WTC11 (cell line): ENCODE measurements around the gene GLB1L2. TPM values are rescaled to one million over a fixed set of nuclear protein-coding genes. Genes with fewer than 3 reads are reported as not detected.

ENCODE experiments used
- ATF1 ChIP-seq: sonication (generic); formaldehyde crosslinking; IDR thresholded peaks from 2 replicates; pipeline ENCODE4 v1.8.1; 2023; ENCODE audit warnings: mild to moderate bottlenecking, moderate library complexity, missing genetic modification reagents
- CREB1 ChIP-seq: sonication (generic); formaldehyde crosslinking; IDR thresholded peaks from 2 replicates; pipeline ENCODE4 v1.8.0; 2023; ENCODE audit warnings: mild to moderate bottlenecking, missing genetic modification reagents
- FOXJ3 ChIP-seq: sonication (generic); formaldehyde crosslinking; IDR thresholded peaks from 2 replicates; pipeline ENCODE4 v1.9.0; 2021; ENCODE audit warnings: missing genetic modification reagents, mild to moderate bottlenecking, borderline replicate concordance
- FOXK1 ChIP-seq: sonication (generic); formaldehyde crosslinking; IDR thresholded peaks from 2 replicates; pipeline ENCODE4 v1.8.0; 2022; ENCODE audit warnings: mild to moderate bottlenecking, moderate library complexity, missing genetic modification reagents
- JAZF1 ChIP-seq: fragments of 250-450 bp; sonication (Bioruptor Pico); IDR thresholded peaks from 2 replicates; pipeline ENCODE4 v1.9.0; 2021; ENCODE audit warnings: moderate library complexity, mild to moderate bottlenecking, inconsistent platforms
- KAT7 ChIP-seq: sonication (generic); formaldehyde crosslinking; IDR thresholded peaks from 2 replicates; pipeline ENCODE4 v1.8.1; 2023; ENCODE audit warnings: missing genetic modification reagents, mild to moderate bottlenecking, borderline replicate concordance
- MXD4 ChIP-seq: fragments of 250-450 bp; sonication (Bioruptor Pico); IDR thresholded peaks from 2 replicates; pipeline ENCODE4 v1.8.0; 2021; ENCODE audit warnings: mild to moderate bottlenecking, moderate library complexity, borderline replicate concordance
- NR1H2 ChIP-seq: sonication (generic); formaldehyde crosslinking; IDR thresholded peaks from 2 replicates; pipeline ENCODE4 v1.9.0; 2021; ENCODE audit warnings: mild to moderate bottlenecking, moderate library complexity, missing genetic modification reagents
- SP1 ChIP-seq: sonication (generic); formaldehyde crosslinking; conservative IDR thresholded peaks from 2 replicates; pipeline ENCODE4 v1.8.1; 2022; ENCODE audit warnings: missing genetic modification reagents
- TEAD4 ChIP-seq: sonication (generic); formaldehyde crosslinking; IDR thresholded peaks from 2 replicates; pipeline ENCODE4 v1.8.0; 2022; ENCODE audit warnings: mild to moderate bottlenecking, missing genetic modification reagents
- ZNF138 ChIP-seq: sonication (generic); formaldehyde crosslinking; conservative IDR thresholded peaks from 2 replicates; pipeline ENCODE4 v1.8.1; 2022; ENCODE audit warnings: mild to moderate bottlenecking, moderate library complexity, missing genetic modification reagents
- ZNF317 ChIP-seq: sonication (generic); formaldehyde crosslinking; IDR thresholded peaks from 2 replicates; pipeline ENCODE4 v1.8.1; 2023; ENCODE audit warnings: low read depth, mild to moderate bottlenecking, moderate library complexity, missing genetic modification reagents, borderline replicate concordance
- total RNA-seq: library from RNA; stranded (reverse); gene quantifications from 3 replicates; pipeline ENCODE4 v1.2.3, GENCODE V29; 2021
- TF ChIP-seq, protein P1 (sequence below): fragments of 250-450 bp; sonication (Bioruptor Pico); IDR thresholded peaks from 2 replicates; pipeline ENCODE4 v1.9.0; 2021; ENCODE audit warnings: moderate library complexity, mild to moderate bottlenecking, inconsistent platforms, borderline replicate concordance
- TF ChIP-seq, protein P2 (sequence below): sonication (generic); formaldehyde crosslinking; IDR thresholded peaks from 2 replicates; pipeline ENCODE4 v1.8.1; 2022; ENCODE audit warnings: missing genetic modification reagents, borderline replicate concordance
- TF ChIP-seq, protein P3 (sequence below): sonication (generic); formaldehyde crosslinking; IDR thresholded peaks from 2 replicates; pipeline ENCODE4 v1.8.0; 2022; ENCODE audit warnings: mild to moderate bottlenecking, missing genetic modification reagents
- TF ChIP-seq, protein P4 (sequence below): sonication (generic); formaldehyde crosslinking; IDR thresholded peaks from 2 replicates; pipeline ENCODE4 v1.8.0; 2022; ENCODE audit warnings: missing genetic modification reagents
- TF ChIP-seq, protein P5 (sequence below): sonication (generic); formaldehyde crosslinking; IDR thresholded peaks from 2 replicates; pipeline ENCODE4 v1.8.1; 2023; ENCODE audit warnings: mild to moderate bottlenecking, missing genetic modification reagents
- TF ChIP-seq, protein P6 (sequence below): sonication (generic); formaldehyde crosslinking; IDR thresholded peaks from 2 replicates; pipeline ENCODE4 v1.8.0; 2022; ENCODE audit warnings: mild to moderate bottlenecking, missing genetic modification reagents
- TF ChIP-seq, protein P7 (sequence below): sonication (generic); formaldehyde crosslinking; IDR thresholded peaks from 2 replicates; pipeline ENCODE4 v1.8.1; 2022; ENCODE audit warnings: low read depth, mild to moderate bottlenecking, moderate library complexity, missing genetic modification reagents, borderline replicate concordance
- TF ChIP-seq, protein P8 (sequence below): sonication (generic); formaldehyde crosslinking; IDR thresholded peaks from 2 replicates; pipeline ENCODE4 v1.8.1; 2023; ENCODE audit warnings: mild to moderate bottlenecking, moderate library complexity, missing genetic modification reagents
- TF ChIP-seq, protein P9 (sequence below): sonication (generic); formaldehyde crosslinking; IDR thresholded peaks from 2 replicates; pipeline ENCODE4 v1.8.0; 2022; ENCODE audit warnings: mild to moderate bottlenecking, missing genetic modification reagents
- TF ChIP-seq, protein P10 (sequence below): fragments of 250-450 bp; sonication (Bioruptor Pico); IDR thresholded peaks from 2 replicates; pipeline ENCODE4 v1.9.0; 2021; ENCODE audit warnings: mild to moderate bottlenecking

The GLB1L2 gene
- total RNA-seq, 1 experiment from 2014 or later = 6.0 TPM

DNA sequence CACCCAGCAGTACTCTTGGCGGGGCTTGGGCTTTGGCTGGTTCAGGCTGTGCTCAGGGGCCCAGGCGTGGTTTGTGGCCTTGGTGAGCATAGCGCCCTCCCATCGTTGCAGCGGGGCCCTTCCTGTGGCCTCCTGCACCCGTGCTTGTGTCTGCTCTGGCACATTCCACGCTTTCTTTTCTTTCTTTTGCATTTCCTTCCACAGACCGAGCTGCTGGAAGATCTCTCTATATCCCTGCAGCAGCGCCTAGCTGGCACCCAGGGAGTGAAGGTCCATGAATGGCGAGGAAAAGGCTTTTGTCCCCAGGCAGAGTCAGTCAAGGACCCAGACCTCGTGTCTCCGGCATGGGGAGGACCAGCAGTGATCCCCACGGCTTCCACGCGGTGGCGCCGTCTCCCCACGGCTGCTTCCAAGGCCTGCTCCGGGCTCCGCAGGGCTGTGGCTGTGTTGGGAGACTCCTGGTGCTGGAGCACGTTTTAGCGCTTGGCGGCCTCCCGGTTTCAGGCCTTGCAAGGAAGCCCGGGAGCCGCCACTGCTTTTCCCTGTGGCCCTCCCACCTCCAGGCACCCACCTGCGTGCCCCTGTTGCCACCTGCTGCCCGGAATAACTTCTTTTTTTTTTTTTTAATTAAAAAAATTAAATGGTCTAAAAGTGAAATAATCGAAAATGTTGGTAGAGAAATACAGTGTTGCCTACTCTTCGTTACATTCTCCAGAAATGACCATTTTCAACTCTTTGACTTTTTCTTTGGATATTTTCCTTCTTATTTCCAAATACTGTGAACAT, 28.5 kb downstream of the GLB1L2 start (continued):
- TF ChIP-seq, protein P1, sequence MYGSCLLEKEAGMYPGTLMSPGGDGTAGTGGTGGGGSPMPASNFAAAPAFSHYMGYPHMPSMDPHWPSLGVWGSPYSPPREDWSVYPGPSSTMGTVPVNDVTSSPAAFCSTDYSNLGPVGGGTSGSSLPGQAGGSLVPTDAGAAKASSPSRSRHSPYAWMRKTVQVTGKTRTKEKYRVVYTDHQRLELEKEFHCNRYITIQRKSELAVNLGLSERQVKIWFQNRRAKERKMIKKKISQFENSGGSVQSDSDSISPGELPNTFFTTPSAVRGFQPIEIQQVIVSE (CRISPR knock-in tag) = no peak
- TF ChIP-seq ATF1 (CRISPR knock-in tag) (no peak), FOXJ3 (CRISPR knock-in tag) (no peak), SP1 (peak; percentile 72), FOXK1 (CRISPR knock-in tag) (peak; percentile 50; the same call in 1 of the 2 replicates), NR1H2 (CRISPR knock-in tag) (0 out of 2 replicates have a peak, but pooled peaks have one; percentile 21), ZNF317 (CRISPR knock-in tag) (no peak), KAT7 (no peak), TEAD4 (no peak), CREB1 (CRISPR knock-in tag) (0 out of 2 replicates have a peak, but pooled peaks have one; percentile 16), MXD4 (no peak), JAZF1 (CRISPR knock-in tag) (no peak), ZNF138 (no peak)
- TF ChIP-seq, protein P2, sequence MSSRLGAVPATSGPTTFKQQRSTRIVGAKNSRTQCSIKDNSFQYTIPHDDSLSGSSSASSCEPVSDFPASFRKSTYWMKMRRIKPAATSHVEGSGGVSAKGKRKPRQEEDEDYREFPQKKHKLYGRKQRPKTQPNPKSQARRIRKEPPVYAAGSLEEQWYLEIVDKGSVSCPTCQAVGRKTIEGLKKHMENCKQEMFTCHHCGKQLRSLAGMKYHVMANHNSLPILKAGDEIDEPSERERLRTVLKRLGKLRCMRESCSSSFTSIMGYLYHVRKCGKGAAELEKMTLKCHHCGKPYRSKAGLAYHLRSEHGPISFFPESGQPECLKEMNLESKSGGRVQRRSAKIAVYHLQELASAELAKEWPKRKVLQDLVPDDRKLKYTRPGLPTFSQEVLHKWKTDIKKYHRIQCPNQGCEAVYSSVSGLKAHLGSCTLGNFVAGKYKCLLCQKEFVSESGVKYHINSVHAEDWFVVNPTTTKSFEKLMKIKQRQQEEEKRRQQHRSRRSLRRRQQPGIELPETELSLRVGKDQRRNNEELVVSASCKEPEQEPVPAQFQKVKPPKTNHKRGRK = no peak
- TF ChIP-seq, protein P3, sequence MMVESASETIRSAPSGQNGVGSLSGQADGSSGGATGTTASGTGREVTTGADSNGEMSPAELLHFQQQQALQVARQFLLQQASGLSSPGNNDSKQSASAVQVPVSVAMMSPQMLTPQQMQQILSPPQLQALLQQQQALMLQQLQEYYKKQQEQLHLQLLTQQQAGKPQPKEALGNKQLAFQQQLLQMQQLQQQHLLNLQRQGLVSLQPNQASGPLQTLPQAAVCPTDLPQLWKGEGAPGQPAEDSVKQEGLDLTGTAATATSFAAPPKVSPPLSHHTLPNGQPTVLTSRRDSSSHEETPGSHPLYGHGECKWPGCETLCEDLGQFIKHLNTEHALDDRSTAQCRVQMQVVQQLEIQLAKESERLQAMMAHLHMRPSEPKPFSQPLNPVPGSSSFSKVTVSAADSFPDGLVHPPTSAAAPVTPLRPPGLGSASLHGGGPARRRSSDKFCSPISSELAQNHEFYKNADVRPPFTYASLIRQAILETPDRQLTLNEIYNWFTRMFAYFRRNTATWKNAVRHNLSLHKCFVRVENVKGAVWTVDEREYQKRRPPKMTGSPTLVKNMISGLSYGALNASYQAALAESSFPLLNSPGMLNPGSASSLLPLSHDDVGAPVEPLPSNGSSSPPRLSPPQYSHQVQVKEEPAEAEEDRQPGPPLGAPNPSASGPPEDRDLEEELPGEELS (CRISPR knock-in tag) = no peak; the same call in 1 of the 2 replicates
- TF ChIP-seq, protein P4, sequence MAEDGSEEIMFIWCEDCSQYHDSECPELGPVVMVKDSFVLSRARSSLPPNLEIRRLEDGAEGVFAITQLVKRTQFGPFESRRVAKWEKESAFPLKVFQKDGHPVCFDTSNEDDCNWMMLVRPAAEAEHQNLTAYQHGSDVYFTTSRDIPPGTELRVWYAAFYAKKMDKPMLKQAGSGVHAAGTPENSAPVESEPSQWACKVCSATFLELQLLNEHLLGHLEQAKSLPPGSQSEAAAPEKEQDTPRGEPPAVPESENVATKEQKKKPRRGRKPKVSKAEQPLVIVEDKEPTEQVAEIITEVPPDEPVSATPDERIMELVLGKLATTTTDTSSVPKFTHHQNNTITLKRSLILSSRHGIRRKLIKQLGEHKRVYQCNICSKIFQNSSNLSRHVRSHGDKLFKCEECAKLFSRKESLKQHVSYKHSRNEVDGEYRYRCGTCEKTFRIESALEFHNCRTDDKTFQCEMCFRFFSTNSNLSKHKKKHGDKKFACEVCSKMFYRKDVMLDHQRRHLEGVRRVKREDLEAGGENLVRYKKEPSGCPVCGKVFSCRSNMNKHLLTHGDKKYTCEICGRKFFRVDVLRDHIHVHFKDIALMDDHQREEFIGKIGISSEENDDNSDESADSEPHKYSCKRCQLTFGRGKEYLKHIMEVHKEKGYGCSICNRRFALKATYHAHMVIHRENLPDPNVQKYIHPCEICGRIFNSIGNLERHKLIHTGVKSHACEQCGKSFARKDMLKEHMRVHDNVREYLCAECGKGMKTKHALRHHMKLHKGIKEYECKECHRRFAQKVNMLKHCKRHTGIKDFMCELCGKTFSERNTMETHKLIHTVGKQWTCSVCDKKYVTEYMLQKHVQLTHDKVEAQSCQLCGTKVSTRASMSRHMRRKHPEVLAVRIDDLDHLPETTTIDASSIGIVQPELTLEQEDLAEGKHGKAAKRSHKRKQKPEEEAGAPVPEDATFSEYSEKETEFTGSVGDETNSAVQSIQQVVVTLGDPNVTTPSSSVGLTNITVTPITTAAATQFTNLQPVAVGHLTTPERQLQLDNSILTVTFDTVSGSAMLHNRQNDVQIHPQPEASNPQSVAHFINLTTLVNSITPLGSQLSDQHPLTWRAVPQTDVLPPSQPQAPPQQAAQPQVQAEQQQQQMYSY (CRISPR knock-in tag) = no peak
- TF ChIP-seq, protein P5, sequence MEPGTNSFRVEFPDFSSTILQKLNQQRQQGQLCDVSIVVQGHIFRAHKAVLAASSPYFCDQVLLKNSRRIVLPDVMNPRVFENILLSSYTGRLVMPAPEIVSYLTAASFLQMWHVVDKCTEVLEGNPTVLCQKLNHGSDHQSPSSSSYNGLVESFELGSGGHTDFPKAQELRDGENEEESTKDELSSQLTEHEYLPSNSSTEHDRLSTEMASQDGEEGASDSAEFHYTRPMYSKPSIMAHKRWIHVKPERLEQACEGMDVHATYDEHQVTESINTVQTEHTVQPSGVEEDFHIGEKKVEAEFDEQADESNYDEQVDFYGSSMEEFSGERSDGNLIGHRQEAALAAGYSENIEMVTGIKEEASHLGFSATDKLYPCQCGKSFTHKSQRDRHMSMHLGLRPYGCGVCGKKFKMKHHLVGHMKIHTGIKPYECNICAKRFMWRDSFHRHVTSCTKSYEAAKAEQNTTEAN = 0 out of 2 replicates have a peak, but pooled peaks have one; percentile 78
- TF ChIP-seq, protein P6, sequence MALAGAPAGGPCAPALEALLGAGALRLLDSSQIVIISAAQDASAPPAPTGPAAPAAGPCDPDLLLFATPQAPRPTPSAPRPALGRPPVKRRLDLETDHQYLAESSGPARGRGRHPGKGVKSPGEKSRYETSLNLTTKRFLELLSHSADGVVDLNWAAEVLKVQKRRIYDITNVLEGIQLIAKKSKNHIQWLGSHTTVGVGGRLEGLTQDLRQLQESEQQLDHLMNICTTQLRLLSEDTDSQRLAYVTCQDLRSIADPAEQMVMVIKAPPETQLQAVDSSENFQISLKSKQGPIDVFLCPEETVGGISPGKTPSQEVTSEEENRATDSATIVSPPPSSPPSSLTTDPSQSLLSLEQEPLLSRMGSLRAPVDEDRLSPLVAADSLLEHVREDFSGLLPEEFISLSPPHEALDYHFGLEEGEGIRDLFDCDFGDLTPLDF = 0 out of 2 replicates have a peak, but pooled peaks have one; percentile 57
- TF ChIP-seq, protein P7, sequence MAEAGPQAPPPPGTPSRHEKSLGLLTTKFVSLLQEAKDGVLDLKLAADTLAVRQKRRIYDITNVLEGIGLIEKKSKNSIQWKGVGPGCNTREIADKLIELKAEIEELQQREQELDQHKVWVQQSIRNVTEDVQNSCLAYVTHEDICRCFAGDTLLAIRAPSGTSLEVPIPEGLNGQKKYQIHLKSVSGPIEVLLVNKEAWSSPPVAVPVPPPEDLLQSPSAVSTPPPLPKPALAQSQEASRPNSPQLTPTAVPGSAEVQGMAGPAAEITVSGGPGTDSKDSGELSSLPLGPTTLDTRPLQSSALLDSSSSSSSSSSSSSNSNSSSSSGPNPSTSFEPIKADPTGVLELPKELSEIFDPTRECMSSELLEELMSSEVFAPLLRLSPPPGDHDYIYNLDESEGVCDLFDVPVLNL = no peak
- TF ChIP-seq, protein P8, sequence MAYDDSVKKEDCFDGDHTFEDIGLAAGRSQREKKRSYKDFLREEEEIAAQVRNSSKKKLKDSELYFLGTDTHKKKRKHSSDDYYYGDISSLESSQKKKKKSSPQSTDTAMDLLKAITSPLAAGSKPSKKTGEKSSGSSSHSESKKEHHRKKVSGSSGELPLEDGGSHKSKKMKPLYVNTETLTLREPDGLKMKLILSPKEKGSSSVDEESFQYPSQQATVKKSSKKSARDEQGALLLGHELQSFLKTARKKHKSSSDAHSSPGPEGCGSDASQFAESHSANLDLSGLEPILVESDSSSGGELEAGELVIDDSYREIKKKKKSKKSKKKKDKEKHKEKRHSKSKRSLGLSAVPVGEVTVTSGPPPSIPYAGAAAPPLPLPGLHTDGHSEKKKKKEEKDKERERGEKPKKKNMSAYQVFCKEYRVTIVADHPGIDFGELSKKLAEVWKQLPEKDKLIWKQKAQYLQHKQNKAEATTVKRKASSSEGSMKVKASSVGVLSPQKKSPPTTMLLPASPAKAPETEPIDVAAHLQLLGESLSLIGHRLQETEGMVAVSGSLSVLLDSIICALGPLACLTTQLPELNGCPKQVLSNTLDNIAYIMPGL (CRISPR knock-in tag) = 0 out of 2 replicates have a peak, but pooled peaks have one; percentile 57
- TF ChIP-seq, protein P9, sequence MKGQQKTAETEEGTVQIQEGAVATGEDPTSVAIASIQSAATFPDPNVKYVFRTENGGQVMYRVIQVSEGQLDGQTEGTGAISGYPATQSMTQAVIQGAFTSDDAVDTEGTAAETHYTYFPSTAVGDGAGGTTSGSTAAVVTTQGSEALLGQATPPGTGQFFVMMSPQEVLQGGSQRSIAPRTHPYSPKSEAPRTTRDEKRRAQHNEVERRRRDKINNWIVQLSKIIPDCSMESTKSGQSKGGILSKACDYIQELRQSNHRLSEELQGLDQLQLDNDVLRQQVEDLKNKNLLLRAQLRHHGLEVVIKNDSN = peak; percentile 44; the same call in 1 of the 2 replicates
- TF ChIP-seq, protein P10, sequence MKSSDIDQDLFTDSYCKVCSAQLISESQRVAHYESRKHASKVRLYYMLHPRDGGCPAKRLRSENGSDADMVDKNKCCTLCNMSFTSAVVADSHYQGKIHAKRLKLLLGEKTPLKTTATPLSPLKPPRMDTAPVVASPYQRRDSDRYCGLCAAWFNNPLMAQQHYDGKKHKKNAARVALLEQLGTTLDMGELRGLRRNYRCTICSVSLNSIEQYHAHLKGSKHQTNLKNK = no peak
